Measurements from ENCODE around the gene P4HA2.

Gene P4HA2

GRCh38 chr5:132251220-132251725 is 23.6 kb upstream of the P4HA2 start:
- no peaks in the 10 kb centered on the region for H4K20me1 ChIP-seq
- H3K36me3 ChIP-seq, result no peaks in the 10 kb centered on the region
- no peak overlapping the region for H3K4me2 ChIP-seq
- no peak for TF ChIP-seq Cebpa-rat (IDR thresholded peaks at IDR 0.05)
- H3K4me3 ChIP-seq, result no peak overlapping the region
- peaks cover 7% of the 10 kb centered on the region; the same call in 1 of the 2 replicates for H3K4me1 ChIP-seq
- H3K27ac ChIP-seq, result no peak overlapping the region
- H3K27me3 ChIP-seq, result no peaks in the 10 kb centered on the region
- no peak overlapping the region for H3K9ac ChIP-seq
- H3K9me3 ChIP-seq, result peaks cover 6% of the 10 kb centered on the region

DNA sequence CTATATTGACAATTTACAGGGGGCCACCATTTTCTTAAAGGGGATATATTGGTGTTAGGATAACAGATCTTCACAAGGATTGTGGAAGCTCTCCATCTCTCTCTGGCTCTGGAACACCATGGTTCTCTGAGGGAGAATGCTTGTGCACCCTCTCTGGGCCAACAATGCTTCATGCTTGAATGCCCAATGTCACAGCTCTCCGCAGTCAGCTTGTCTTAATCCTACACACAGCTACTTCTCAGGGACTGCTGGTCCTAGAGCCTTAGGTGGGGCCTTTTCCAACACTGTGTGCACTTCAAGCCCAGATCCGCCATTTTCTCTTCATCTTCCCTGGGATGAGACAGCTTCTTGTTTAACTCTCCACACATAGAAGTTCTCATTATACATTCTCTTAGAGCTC is 22.9 kb upstream of the P4HA2 start:
- Histone ChIP-seq H3K9me3 (peaks cover 13% of the 10 kb centered on the region), H3K4me2 (no peak overlapping the region), H3K9ac (no peak overlapping the region), H3K27me3 (no peaks in the 10 kb centered on the region), H3K4me3 (no peak overlapping the region), H3K27ac (no peak overlapping the region), H3K4me1 (peaks cover 7% of the 10 kb centered on the region; the same call in 1 of the 2 replicates), H4K20me1 (no peaks in the 10 kb centered on the region), H3K36me3 (no peaks in the 10 kb centered on the region)
- no peak for TF ChIP-seq Cebpa-rat (IDR thresholded peaks at IDR 0.05)

- H3K9me3 ChIP-seq, result peaks cover 39% of the 10 kb centered on the region
- no peaks in the 10 kb centered on the region for H4K20me1 ChIP-seq
- peaks cover 15% of the 10 kb centered on the region for H3K4me1 ChIP-seq
- H3K36me3 ChIP-seq, result no peaks in the 10 kb centered on the region
- no peak overlapping the region for H3K4me2 ChIP-seq
- no peak overlapping the region for H3K27ac ChIP-seq
- no peak overlapping the region for H3K9ac ChIP-seq
- TF ChIP-seq Cebpa-rat (IDR thresholded peaks at IDR 0.05), result no peak
- H3K27me3 ChIP-seq, result no peaks in the 10 kb centered on the region
- no peak overlapping the region for H3K4me3 ChIP-seq
Observed at GRCh38 chr5:132246806-132247205, 19.2 kb upstream of the P4HA2 start.

DNA sequence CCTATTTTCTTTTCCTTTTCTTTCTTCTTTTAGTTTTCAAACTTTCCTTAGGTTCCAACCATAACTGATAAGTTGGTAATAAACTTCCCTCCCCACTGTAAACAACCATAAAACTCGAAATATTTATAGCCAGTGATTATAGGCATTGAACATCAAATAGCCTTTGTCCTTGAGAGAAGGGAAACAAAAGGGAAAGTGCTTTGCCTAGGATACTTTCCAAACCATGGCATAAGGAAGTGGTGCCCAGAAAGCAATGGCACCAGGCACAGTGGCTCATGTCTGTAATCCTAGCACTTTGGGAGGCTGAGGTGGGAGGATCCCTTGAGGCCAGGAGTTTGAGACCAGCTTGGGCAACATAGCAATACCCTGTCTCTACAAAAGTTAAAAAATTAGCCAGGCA is 17.9 kb upstream of the P4HA2 start:
- Histone ChIP-seq H3K9ac (no peak overlapping the region), H4K20me1 (no peaks in the 10 kb centered on the region), H3K36me3 (no peaks in the 10 kb centered on the region), H3K4me1 (peaks cover 15% of the 10 kb centered on the region), H3K9me3 (peaks cover 43% of the 10 kb centered on the region), H3K4me2 (no peak overlapping the region), H3K27ac (no peak overlapping the region), H3K4me3 (no peak overlapping the region), H3K27me3 (no peaks in the 10 kb centered on the region)
- TF ChIP-seq Cebpa-rat (IDR thresholded peaks at IDR 0.05), result no peak

DNA sequence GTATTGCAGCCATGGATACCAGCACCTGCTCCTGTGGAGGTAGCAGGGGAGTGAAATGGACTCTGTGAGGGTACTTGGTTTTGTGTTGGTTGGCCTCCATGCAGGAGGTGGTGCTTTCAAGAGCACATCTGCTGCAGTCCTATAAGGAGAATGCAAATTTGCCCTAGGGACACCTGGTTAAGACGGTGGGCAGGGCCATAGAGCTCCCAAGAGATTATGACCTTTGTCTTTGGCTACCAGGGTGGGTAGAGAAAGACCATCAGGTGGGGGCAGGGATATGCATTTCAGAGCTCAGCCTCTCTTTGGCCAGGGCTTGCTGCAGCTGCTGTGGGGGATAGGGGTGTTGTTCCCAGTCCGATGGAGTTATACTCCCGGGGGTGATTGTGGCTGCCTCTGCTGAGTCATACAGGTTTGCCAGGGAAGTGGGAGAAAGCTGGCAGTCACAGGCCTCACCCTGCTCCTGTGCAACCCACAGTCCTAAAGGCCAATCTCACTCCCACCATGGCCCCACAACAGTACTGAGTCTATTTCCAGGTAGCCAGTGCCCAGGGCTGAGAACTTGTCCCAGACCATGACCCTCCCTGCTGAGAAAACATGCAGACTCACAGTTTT is 15.8 kb upstream of the P4HA2 start:
- Histone ChIP-seq H3K36me3 (no peaks in the 10 kb centered on the region), H3K4me3 (no peak overlapping the region), H3K4me2 (peak overlapping the region; percentile 28), H3K9me3 (peaks cover 43% of the 10 kb centered on the region), H3K27ac (no peak overlapping the region), H3K27me3 (no peaks in the 10 kb centered on the region), H3K9ac (no peak overlapping the region), H3K4me1 (peaks cover 15% of the 10 kb centered on the region), H4K20me1 (no peaks in the 10 kb centered on the region)
- no peak for TF ChIP-seq Cebpa-rat (IDR thresholded peaks at IDR 0.05)

DNA sequence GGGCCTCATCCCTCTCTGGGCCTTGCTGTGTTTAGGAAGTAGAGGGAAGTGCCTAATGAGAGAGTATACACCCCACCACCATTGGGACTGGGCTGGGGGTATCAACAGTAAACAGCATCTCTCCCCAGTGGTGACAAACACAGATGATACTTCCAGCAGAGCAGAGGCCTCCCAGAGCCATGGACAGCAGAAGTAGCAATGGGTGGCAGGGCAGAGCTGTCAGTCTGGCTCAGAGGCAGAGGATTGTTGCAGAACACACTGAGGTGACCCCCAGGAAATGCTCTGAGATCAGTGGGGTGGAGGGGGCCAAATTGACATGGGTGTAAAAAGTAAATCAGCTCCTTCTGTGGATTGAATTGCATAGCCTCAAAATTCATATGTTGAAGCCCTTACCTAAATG is 12.1 kb upstream of the P4HA2 start:
- Histone ChIP-seq H3K4me3 (no peak overlapping the region), H3K27ac (no peak overlapping the region), H3K9me3 (peaks cover 22% of the 10 kb centered on the region), H3K36me3 (no peaks in the 10 kb centered on the region), H3K27me3 (no peaks in the 10 kb centered on the region), H3K4me2 (no peak overlapping the region), H4K20me1 (no peaks in the 10 kb centered on the region), H3K4me1 (peaks cover 22% of the 10 kb centered on the region), H3K9ac (no peak overlapping the region)
- no peak for TF ChIP-seq Cebpa-rat (IDR thresholded peaks at IDR 0.05)

GRCh38 chr5:132238901-132239500 is 11.3 kb upstream of the P4HA2 start:
- peaks cover 14% of the 10 kb centered on the region for H3K9me3 ChIP-seq
- no peak overlapping the region for H3K27ac ChIP-seq
- no peaks in the 10 kb centered on the region for H3K27me3 ChIP-seq
- TF ChIP-seq Cebpa-rat (IDR thresholded peaks at IDR 0.05), result no peak
- H3K4me2 ChIP-seq, result no peak overlapping the region
- H3K9ac ChIP-seq, result no peak overlapping the region
- peaks cover 22% of the 10 kb centered on the region for H3K4me1 ChIP-seq
- no peak overlapping the region for H3K4me3 ChIP-seq
- no peaks in the 10 kb centered on the region for H3K36me3 ChIP-seq
- no peaks in the 10 kb centered on the region for H4K20me1 ChIP-seq

DNA sequence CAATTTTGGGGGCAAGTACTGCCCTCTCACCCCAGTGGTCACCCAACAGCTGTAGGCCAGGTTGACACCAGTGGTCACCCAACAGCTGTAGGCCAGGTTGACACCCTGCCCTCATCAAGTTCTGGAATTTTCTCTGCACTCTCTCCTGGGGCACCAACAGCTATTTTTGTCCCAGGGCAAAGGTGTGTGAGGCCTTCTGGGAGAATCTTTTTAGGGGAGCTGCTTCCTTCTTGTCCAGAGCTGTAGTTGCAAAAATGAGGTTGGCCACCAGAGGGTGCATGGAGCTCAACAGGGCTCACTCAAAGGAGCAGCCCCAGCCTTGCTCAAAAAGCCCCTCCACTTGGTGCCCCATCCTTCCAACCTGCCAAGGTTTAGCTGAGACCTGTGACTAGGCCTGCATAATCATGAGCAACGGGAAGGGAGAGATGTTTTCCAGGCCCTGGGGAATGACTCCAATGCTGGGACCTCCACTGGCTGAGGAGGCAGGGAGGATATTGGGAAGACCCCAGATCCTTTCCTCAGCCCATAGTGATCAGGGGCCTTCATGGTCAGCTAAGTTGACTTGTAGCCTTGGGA is 10.6 kb upstream of the P4HA2 start:
- no peaks in the 10 kb centered on the region for H3K27me3 ChIP-seq
- H3K27ac ChIP-seq, result no peak overlapping the region
- H3K4me2 ChIP-seq, result no peak overlapping the region
- H3K36me3 ChIP-seq, result no peaks in the 10 kb centered on the region
- no peak for TF ChIP-seq Cebpa-rat (IDR thresholded peaks at IDR 0.05)
- no peak overlapping the region for H3K4me3 ChIP-seq
- H3K9me3 ChIP-seq, result peaks cover 7% of the 10 kb centered on the region
- H4K20me1 ChIP-seq, result no peaks in the 10 kb centered on the region
- no peak overlapping the region for H3K9ac ChIP-seq
- peaks cover 17% of the 10 kb centered on the region for H3K4me1 ChIP-seq

DNA sequence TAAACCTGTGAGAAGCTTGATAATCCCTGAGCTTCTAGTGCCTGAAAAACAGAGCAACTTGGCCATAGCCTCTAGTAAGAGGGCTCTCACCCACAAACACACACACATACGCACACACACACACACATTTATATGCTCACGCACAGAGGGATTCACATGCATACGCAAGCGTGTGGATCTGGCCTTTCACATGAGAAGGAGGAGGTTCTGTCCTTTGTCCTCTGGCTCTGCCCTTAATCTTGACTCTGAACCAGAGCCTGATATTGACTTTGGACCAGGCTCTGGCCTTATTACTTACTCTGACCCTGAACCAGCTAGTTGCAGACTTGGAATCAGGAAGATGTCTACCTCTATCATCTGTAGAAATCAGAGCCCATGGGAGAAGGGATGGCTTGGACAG is 10.0 kb upstream of the P4HA2 start:
- Histone ChIP-seq H3K4me1 (peaks cover 14% of the 10 kb centered on the region), H3K27ac (no peak overlapping the region), H3K4me2 (no peak overlapping the region), H3K27me3 (no peaks in the 10 kb centered on the region), H3K36me3 (no peaks in the 10 kb centered on the region), H3K4me3 (no peak overlapping the region), H4K20me1 (no peaks in the 10 kb centered on the region), H3K9me3 (peaks cover 4% of the 10 kb centered on the region; the same call in 1 of the 2 replicates), H3K9ac (no peak overlapping the region)
- TF ChIP-seq Cebpa-rat (IDR thresholded peaks at IDR 0.05), result no peak

DNA sequence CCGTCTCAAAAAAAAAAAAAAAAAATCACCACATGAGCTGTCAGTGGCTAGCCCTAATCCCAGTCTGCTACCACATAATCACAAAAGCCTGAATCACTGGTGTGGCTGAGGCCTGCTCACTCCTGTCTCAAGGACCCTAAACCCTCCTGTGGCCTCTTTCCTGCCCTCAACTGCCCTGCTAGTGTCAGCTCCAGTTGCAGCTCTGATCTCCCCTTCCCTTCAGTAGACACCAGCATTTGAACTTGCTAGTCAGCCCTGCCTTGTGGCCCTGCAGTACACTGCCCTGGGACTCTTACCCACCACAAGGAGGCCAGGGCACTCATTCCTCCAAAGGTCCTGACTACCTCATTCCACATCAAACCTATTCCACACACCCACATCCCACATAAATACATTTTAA is 9.5 kb upstream of the P4HA2 start:
- H3K27ac ChIP-seq, result no peak overlapping the region
- no peak overlapping the region for H3K4me3 ChIP-seq
- H3K36me3 ChIP-seq, result no peaks in the 10 kb centered on the region
- no peak for TF ChIP-seq Cebpa-rat (IDR thresholded peaks at IDR 0.05)
- peaks cover 4% of the 10 kb centered on the region; the same call in 1 of the 2 replicates for H3K9me3 ChIP-seq
- no peaks in the 10 kb centered on the region for H3K27me3 ChIP-seq
- no peaks in the 10 kb centered on the region for H4K20me1 ChIP-seq
- H3K9ac ChIP-seq, result no peak overlapping the region
- peaks cover 14% of the 10 kb centered on the region for H3K4me1 ChIP-seq
- no peak overlapping the region for H3K4me2 ChIP-seq

All from BLaER1 (cell line).